Dermis blood vessel endothelial cell (primary cell): ENCODE measurements around the gene ZNF766. TPM values are rescaled to one million over a fixed set of nuclear protein-coding genes. Genes with fewer than 3 reads are reported as not detected.
"Not testable (repeated sequence)": the region's sequence is repeated elsewhere in the genome, so short reads cannot be mapped to it uniquely, and the experiment has no call there.

Experiments
- DNase-seq: peaks from one replicate; pipeline ENCODE4 v3.0.0; 2010
- total RNA-seq: library from RNA; depleted of rRNA; stranded (reverse); fragments of >200 nt; gene quantifications from 2 replicates; pipeline ENCODE4 v1.2.3, GENCODE V29; 2014

The ZNF766 gene
- total RNA-seq, 1 donor from 2014 or later = 11.9 TPM

DNA sequence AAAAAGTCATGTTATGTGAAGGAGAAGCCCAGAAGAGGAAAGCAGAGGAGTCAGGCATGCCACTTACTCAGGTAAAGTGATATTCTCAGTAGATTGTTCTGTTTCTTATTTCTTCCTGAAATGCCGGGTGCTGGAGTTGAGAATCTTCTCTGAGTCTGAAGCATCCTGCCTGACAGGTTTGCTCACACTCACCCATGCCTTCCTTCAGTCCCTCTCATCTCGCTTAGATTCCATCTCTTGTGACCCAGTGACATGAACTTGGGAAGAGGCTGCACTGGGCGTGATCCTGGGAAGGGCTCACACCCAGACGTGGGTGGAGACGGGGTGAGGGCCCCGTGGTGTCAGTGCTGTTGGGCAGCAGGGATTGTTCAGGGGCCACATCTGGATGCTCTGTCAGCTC lies 8.1 kb downstream of the ZNF766 start:
- DNase-seq = no peak

DNA sequence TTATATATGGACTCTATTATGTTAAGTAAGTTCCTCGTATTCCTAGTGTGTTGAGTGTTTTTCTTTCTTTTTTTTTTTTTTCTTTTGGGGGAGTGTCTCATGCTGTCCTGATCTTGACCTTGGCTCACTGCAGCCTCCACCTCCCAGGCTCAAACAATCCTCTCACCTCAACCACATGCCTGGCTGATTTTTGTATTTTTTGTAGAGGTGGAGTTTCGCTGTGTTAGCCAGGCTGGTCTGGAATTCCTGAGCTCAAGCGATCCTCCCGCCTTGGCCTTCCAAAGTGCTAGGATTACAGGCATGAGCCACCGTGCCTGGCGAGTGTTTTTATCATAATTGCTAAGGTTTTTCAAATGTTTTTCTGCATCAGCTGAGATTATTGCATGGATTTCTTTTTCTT lies 16.9 kb downstream of the ZNF766 start:
- no peak for DNase-seq

GRCh38 chr19:52291781-52292180 lies 22.4 kb downstream of the ZNF766 start:
- no peak for DNase-seq

DNA sequence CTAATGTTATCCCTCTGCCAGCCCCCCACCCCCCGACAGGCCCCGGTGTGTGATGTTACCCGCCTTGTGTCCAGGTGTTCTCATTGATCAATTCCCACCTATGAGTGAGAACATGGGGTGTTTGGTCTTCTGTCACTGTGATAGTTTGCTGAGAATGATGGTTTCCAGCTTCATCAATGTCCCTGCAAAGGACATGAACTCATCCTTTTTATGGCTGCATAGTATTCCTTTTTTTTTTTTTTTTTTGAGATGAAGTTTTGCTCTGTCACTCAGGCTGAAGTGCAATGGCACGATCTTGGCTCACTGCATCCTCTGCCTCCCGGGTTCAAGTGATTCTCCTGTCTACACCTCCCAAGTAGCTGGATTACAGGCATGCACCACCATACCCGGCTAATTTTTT lies 23.6 kb downstream of the ZNF766 start:
- not testable (repeated sequence) for DNase-seq

DNA sequence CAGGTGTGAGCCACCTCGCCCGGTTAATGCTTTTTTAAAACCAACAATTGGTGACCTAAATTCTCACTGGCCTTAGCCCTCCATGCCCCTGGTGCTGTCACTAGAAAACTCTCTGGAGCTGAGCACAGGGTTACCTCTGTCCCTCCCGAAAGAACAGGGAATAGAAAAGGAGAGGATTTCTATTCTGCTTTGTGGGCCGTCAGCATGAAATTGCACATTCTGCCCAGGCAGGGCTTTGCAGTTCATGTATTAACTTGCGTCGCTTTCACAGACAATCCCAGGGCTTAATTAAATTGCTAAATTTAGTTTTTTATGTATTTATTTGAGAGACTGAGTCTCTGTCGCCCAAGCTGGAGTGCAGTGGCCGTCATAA lies 27.0 kb downstream of the ZNF766 start:
- no peak for DNase-seq

DNA sequence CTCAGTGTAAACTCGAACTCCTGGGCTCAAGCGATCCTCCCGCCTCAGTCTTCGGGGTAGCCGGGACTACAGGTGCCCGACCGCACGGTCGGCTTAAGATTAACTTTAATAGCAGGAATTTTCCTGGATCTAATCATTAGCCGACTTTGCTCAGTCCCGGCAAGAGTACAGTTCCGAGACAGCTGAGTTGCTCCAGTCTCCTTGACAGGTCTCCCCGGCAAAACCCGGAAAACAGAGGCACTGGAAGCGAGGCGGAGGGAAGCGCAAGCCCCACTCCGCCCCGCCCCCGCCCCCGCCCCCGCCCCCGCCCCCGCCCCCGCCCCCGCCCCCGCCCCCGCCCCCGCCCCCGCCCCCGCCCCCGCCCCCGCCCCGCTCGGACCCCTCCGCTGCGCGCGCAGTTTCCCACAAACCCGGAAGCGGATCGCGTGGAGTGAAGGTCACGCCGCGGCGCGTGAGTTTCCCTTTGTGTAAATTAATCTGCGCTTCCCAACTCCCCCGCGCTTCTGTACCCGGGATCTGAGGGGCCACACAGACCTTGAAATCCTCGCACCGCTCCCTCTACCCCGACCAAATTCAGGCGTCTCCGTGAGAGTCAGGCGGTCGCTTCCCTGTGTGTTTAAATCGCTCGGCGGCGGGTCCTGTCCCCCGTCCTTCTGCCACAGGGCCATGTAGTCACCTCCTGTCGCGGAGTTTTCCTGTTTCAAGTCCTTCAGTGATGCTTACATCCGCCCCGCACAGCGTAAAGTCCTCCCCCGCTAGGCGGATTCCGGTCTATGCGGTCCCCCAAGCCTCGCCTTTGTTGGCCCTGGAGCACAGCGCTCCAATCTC lies 27.6 kb downstream of the ZNF766 start, which contains the start of gene ZNF480:
Gene ZNF480, plus strand, starts transcription at position 397 of the 828 bp plus-strand sequence. CDS start 3,244 bp downstream, outside the sequence.
- DNase-seq = peak; percentile 84

DNA sequence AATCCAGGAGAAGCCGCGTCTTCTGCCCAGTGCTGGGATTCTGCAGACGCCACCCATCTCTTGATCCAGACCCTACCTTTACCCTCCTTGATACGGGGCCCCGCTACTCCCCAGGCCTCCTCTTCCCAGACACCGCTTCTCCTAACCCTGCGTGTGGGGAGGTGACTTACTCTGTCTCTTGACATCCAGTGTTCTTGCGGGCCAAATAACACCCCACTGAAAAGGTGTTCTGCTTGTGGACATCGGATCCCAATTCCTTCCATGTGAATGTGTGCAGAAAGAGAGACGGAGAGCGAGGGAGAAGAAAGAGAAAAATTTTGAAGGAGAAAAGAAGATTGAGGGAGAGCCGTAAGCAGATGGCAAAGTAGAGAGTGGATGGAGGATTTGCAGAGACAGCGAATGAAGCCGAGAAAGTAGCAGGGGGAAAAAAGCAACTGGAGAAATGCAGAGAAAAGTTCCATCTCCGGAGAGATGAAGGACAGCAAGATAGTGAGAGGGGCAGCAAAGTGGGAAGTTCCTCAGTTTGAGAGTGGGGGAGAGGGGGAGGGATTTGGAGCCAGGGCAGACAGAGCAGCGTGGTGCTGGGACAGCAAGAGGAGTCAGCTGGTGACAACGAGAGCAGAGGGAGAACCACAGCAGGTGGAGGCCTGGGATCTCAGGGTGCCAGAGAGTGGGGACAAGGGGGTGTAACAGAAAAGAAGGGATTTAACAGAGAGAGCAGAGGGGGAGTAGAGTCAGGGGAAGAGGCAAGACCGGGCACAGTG lies 28.4 kb downstream of the ZNF766 start:
- peak; percentile 18 for DNase-seq

DNA sequence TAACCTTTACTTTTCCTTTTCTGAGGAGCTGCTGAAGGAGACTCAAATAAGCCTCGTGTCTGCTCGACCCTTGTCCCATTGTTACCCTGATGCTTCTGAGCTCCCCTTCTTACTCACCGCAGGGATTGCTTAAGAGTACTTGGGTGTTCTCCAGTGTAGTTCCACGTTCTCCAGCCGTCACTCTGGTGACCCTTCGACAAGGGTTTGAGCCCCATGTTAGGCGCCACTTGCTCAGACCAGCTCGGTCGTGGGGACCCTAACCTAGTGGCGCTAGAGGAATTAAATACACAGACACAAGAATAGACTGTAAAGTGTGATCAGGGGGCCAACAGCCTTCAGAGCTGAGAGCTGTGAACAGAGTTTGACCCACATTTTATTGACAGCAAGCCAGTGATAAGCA lies 37.9 kb downstream of the ZNF766 start:
- DNase-seq = peak; percentile 25

DNA sequence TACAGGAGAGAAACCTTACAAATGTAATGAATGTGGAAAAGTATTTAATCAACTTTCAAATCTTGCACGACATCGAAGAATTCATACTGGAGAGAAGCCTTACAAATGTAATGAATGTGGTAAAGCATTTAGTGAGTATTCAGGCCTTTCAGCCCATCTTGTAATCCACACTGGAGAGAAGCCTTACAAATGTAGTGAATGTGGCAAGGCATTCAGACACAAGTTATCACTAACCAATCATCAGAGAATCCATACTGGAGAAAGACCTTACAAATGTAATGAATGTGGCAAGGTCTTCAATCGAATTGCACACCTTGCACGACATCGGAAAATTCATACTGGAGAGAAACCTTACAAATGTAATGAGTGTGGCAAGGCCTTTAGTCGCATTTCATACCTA lies 53.0 kb downstream of the ZNF766 start:
- DNase-seq = no peak

DNA sequence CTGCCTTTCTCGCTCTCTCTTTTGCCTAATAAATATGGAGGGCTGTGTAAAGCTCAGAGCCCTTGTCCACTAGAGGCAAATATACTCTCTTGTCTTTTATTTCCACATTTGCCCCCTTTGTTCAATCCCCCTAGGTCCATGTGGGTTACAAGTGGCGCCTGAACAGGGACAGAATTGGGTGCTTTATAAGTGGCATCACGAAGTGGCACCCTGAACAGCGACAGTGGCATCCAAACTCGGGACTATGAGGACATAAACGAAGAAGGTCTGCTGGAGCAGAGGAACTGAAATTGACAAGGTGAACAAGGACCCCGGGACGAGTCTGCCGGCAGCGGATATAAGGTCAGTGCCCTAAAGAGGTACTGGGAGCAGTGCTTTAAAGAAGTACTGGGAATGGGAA lies 62.4 kb downstream of the ZNF766 start:
- no peak for DNase-seq

DNA sequence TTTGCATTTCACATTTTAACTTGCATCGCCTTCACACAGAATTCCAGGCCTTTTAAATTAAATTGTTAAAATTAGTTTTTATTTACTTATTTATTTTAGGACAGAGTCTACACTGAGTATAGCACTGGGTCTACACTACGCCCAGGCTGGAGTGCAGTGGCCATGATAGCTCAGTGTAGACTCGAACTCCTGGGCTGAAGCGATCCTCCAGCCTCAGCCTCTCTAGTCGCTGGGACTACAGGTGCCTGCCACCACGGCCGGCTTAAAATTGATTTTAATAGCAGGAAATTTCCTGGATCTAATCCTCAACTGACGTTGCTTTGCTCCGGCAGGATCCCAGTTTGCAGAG lies 66.4 kb downstream of the ZNF766 start:
- DNase-seq = no peak

DNA sequence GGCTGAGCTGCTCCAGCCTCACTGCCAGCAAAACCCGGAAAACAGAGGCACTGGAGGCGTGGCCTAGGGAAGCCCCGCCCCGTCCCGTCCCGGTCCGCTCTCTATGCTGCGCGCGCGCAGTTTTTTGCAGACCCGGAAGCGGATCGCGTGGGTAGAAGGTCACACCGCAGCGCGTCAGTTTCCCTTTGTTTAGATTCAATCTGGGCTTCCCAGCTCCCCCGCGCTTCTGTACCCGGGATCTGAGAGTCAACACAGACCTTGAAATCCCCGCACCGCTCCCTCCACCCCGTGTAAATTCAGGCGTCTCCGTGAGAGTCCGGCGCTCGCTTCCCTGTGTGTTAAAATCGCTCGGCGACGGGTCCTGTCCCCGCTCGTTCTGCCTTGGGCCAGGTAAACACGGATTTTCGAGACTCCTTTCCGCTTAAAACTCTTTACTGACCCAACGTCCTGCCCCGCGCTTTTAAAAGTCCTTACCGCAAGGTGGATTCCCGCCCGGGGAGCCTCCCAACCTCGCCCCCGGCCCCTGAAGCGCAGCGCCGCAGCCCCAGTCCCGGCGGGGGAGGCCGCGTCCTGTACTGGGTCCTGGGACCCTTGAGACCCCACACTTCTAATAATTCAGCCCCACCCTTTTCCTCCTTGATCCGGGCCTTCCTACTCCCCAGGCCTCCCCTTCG lies 66.9 kb downstream of the ZNF766 start, which contains the start of gene ZNF610:
Gene ZNF610, plus strand, starts transcription at position 127 of the 674 bp plus-strand sequence. CDS start 12,930 bp downstream, outside the sequence.
- peak; percentile 91 for DNase-seq

GRCh38 chr19:52336791-52337381 lies 67.5 kb downstream of the ZNF766 start:
- peak; percentile 9 for DNase-seq

DNA sequence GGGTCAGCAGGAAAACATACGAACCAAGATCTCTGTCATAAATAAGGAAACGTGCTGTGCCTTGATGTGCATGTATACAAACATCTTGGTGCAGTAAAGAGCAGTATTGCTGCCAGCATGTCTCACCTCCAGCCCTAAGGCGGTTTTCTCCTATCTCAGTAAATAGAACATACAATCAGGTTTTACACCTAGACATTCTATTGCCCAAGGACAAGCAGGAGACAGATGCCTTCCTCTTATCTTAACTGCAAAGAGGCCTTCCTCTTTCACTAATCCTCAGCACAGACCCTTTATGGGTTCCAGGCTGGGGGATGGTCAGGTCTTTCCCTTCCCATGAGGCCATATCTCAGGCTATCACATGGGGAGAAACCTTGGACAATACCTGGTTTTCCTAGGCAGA lies 69.6 kb downstream of the ZNF766 start:
- DNase-seq = not testable (repeated sequence)

DNA sequence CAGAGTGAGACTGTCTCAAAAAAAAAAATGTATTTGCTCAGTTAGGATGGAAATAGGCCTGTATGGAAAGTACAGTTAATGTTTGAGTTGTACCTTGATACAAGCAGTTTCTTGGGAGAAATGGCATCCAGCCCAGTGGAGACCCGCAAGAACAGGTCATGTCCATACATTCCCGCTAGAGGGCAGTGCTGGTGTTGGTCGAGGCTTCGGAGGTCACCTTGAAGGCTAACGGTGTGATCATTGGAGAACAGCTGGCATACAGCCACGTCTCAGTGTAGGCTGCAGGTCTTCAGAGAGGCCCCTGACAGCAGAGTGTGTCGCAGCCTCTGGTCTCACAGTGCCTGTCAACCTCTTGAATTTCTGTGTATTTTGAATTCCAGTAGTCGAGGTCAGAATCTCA lies 74.2 kb downstream of the ZNF766 start:
- peak; percentile 75 for DNase-seq

DNA sequence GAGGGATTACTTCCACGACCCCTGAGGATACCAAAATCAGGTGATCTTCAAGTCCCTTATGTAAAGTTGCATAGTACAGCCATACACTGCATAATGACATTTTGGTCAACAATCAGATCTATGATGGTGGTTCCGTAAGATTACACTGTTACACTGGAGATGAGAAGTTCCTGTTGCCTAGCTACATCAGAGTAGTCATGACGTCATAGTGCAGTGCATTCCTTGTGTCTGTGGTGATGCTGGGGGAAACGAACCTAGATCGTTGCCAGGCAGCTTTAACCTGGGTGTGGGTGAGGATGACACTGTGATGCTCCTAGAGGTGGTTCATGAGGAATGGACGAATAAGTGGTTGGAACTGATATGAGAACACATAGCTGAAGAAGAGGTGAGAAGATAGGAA lies 75.8 kb downstream of the ZNF766 start:
- DNase-seq = no peak

Other genes with a start within 250 kb of the ZNF766 start
- 9.9 and 10.1 TPM in 2 replicates for gene ZNF614, start 241.2 kb upstream of the ZNF766 start, total RNA-seq
- 6.5 and 10.0 TPM in 2 replicates for gene ZNF432, start 220.7 kb upstream of the ZNF766 start, total RNA-seq
- 13.5 and 22.5 TPM in 2 replicates for gene ZNF841, start 173.8 kb upstream of the ZNF766 start, total RNA-seq
- gene ZNF616, start 129.6 kb upstream of the ZNF766 start, total RNA-seq = 8.5 and 9.2 TPM in 2 replicates
- gene ZNF836, start 98.0 kb upstream of the ZNF766 start, total RNA-seq = 10.2 and 10.7 TPM in 2 replicates
- gene PPP2R1A, start 79.5 kb upstream of the ZNF766 start, total RNA-seq = 154 and 363 TPM in 2 replicates
- gene ZNF480, start 27.6 kb downstream of the ZNF766 start, total RNA-seq = 4.9 and 5.4 TPM in 2 replicates
- 3.3 and 3.7 TPM in 2 replicates for gene ZNF610, start 66.7 kb downstream of the ZNF766 start, total RNA-seq
- 11.4 and 20.9 TPM in 2 replicates for gene ZNF880, start 100.3 kb downstream of the ZNF766 start, total RNA-seq
- 12.2 and 13.8 TPM in 2 replicates for gene ZNF528, start 128.3 kb downstream of the ZNF766 start, total RNA-seq
- not detected in 2 replicates for gene ZNF534, start 159.6 kb downstream of the ZNF766 start, total RNA-seq
- 2.9 and 3.2 TPM in 2 replicates for gene ZNF578, start 184.0 kb downstream of the ZNF766 start, total RNA-seq